ENCODE results near the gene SEMA3F.

Gene SEMA3F

DNA sequence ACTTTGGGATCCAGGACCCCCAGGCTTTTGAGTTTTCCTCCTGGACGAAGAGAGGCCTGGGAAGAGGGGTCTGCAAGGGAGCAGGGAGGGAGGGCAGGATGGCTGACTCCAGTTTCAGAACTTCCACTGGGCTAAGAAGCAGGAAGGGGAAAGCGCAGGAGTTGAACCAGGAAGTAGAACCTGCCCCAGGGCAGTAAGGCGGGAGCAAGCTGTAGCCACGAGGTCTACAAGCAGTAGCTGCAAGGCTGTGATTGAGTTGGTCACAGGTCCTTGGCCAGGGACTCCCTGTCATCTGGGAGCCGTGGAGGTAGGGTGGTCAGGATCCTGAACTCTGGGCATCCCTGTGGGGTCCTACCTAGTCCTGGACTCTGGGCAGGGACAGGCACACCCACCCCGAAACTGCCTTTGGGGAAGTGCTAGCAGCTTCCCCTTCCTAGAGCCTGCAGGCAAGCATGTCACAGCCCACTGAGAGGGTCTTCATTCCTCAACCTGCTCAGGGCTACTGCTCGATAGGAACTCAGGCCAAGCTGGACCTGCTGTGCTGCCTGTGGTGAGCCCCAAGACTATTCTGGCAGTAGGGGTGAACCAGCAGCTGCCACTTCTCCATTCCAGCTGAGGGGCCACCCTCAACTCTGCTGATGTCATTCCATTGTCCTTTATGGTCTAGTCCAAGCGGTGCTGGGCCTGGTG, 75.1 kb downstream of the SEMA3F start:
- DNase-seq (ENCODE audit: low read depth in 1 of 2, low spot score in 1 of 2) = no peak

- DNase-seq (ENCODE audit: low read depth in 1 of 2, low spot score in 1 of 2) = no peak
Observed at GRCh38 chr3:50230794-50231125, 75.6 kb downstream of the SEMA3F start.

GRCh38 chr3:50231581-50231980, 76.5 kb downstream of the SEMA3F start:
- no peak for DNase-seq (ENCODE audit: low read depth in 1 of 2, low spot score in 1 of 2)

GRCh38 chr3:50232303-50232702, 77.2 kb downstream of the SEMA3F start:
- DNase-seq (ENCODE audit: low read depth in 1 of 2, low spot score in 1 of 2) = no peak

DNA sequence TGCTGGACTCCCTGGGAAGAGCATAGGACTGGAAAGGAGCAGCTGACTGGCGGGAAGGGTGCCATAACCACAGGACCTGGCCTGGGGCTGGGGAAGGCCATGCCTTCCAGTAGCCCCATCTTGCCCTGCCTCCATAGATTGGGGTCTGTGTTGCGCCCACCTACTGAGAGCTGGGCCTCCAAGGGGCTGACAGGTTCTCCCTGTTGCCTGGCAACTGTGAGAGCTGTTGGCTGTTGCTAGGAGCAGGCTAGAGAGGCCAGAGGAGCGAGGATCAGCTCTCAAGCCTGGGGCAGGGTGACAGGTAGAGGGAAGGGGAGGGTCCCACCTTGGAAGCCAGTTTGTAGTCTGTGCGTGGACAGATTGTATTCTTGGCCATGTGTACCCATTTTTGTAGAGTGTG, 78.1 kb downstream of the SEMA3F start:
- DNase-seq (ENCODE audit: low read depth in 1 of 2, low spot score in 1 of 2) = no peak

DNA sequence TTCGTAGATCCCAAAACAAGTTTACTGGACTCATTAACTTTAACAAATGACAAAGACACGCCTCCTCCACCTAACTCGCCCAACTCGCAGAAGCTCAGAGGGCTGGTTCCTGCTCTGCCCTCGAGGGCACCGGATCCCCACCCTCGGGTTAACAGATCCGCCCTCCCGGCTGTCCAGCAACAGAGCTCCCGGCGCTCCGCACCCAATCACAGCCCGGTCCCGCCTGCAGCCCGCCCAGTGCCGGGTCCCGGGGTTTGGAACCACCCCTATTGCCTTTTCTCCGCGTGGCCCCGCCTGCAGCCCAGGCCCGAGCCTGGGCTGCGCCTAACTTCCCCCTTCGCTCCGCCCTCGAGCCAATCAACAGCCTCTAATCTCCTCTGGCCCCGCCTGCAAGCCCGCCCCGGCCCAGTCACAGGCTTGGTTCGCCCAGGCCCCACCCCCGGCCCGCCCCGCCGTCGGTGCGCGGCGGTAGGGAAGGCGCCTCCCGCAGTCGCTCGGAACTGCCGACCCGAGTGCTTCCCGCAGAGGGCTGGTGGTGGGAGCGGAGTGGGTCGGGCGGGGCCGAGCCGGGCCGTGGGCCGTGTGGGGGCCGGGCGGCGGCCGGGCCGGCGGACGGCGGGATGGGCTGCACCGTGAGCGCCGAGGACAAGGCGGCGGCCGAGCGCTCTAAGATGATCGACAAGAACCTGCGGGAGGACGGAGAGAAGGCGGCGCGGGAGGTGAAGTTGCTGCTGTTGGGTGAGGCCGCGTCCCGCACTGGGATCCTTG, 80.8 kb downstream of the SEMA3F start, which contains the start of gene GNAI2:
GNAI2 (plus strand) TSS at position 489 of the 768 bp plus-strand sequence; CDS start at position 621, 132 bp downstream.
- peak; percentile 98 to 99 for DNase-seq (ENCODE audit: low read depth in 1 of 2, low spot score in 1 of 2)

GRCh38 chr3:50236484-50237132, 81.5 kb downstream of the SEMA3F start:
- DNase-seq (ENCODE audit: low read depth in 1 of 2, low spot score in 1 of 2) = no peak

DNA sequence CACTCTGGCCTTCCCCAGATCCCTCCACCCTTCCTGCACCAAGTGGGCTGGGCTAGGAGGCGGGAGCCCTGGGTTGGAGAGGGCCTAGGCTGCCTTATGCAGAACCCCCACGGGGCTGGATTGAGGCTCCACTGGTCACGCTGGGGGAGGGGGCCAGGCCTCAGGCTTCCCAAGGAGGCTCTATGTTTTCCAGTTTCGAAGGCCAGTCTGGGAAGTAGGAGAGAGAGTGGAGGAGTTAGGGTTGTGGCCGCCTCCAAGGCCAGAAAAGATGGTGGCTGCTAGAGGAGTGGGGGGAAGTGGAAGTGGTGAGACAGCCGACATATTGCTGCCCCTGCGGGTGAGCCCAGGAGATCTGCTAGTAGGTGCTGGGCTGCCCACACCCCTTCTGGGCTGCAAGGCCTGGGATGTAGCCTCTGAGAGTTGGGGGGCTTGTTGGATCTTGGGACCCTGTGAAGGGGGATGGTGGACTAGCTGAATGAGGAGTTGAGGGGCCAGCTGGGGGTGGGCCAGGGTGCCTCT, 82.1 kb downstream of the SEMA3F start:
- no peak for DNase-seq (ENCODE audit: low read depth in 1 of 2, low spot score in 1 of 2)

- peak; percentile 69 to 79 for DNase-seq (ENCODE audit: low read depth in 1 of 2, low spot score in 1 of 2)
Observed at GRCh38 chr3:50237754-50238548, 82.8 kb downstream of the SEMA3F start.

DNA sequence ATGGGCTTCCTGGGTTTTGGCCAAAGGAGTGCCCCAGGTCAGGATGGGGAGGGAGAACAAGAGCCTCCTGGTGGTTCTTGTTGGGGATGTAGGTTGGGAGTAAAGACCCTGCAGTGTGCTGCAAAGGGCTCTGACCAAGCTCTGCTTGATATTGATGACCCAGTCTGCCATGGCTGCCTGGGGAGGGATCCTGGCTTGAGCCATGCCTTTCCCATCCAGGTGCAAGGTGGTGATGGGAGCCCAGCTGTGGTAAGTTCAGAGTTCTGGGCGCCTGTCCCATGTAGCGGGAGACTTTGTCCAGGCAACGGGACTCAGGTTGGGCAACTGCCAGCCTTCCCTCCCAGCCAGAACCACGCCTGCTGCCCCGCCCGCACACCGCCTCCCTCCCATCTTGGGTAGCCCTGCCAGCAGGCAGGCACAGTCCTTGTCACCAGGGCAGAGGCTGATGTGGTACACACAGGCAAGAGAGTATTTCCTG, 83.5 kb downstream of the SEMA3F start:
- no peak for DNase-seq (ENCODE audit: low read depth in 1 of 2, low spot score in 1 of 2)
